OCI-LY7 (cell line): Measurements from ENCODE around the gene TARM1. TPM values are rescaled to one million over a fixed set of nuclear protein-coding genes. Genes with fewer than 3 reads are reported as not detected.

Experiments
- BruUV-seq: library from RNA; stranded (reverse); fragments of 400-500 nt; replicated peaks from 2 replicates; lab custom pipeline; 2021; lab: Mats Ljungman, UMichigan
- CTCF ChIA-PET: fragments of 300-600 bp; sonication (Branson Sonifier 250); formaldehyde crosslinking; loops from one replicate; lab custom pipeline; 2022; ENCODE audit warnings: antibody characterized with exemption; ENCODE audit not compliant: unreplicated experiment; lab: Charles Lee
- POLR2A ChIA-PET: fragments of 300-600 bp; sonication (Branson Sonifier 250); formaldehyde crosslinking; loops from one replicate; lab custom pipeline; 2022; ENCODE audit warnings: antibody characterized with exemption; lab: Charles Lee
- DNase-seq: peaks from one replicate; pipeline ENCODE4 v3.0.0-alpha.2; 2015; ENCODE audit warnings: low spot score
- H2AFZ ChIP-seq: fragments of 200-600 bp; sonication (generic), shearing (Covaris generic); 2 replicates; pipeline ENCODE4 v1.6.1; 2014; ENCODE audit warnings: mild to moderate bottlenecking, antibody characterized with exemption, low read length, moderate library complexity
- H3K27ac ChIP-seq: fragments of 200-600 bp; sonication (generic); 2 replicates; pipeline ENCODE4 v1.5.1; 2014; ENCODE audit warnings: mixed run types, low read depth, mild to moderate bottlenecking, moderate library complexity, low read length, inconsistent platforms; ENCODE audit not compliant: poor library complexity, severe bottlenecking
- H3K36me3 ChIP-seq: fragments of 200-600 bp; sonication (generic); 2 replicates; pipeline ENCODE4 v1.6.1; 2014; ENCODE audit warnings: mild to moderate bottlenecking, antibody characterized with exemption, low read length, moderate library complexity, mixed read lengths; ENCODE audit not compliant: insufficient read depth
- H3K4me1 ChIP-seq: fragments of 200-600 bp; sonication (generic); 2 replicates; pipeline ENCODE4 v1.5.1; 2014; ENCODE audit warnings: mild to moderate bottlenecking, low read length; ENCODE audit not compliant: insufficient read depth, poor library complexity, severe bottlenecking
- H3K4me2 ChIP-seq: fragments of 200-600 bp; sonication (generic); 2 replicates; pipeline ENCODE4 v1.6.1; 2014; ENCODE audit warnings: mild to moderate bottlenecking, low read length
- H3K4me3 ChIP-seq: fragments of 200-600 bp; sonication (generic); 2 replicates; pipeline ENCODE4 v1.5.1; 2014; ENCODE audit warnings: mild to moderate bottlenecking, low read depth, low read length; ENCODE audit not compliant: poor library complexity, severe bottlenecking
- H3K79me2 ChIP-seq: fragments of 200-600 bp; sonication (generic); 2 replicates; pipeline ENCODE4 v1.6.1; 2016; ENCODE audit warnings: low read depth, mild to moderate bottlenecking, low read length, moderate library complexity, mixed read lengths; ENCODE audit not compliant: insufficient read depth
- H3K9me2 ChIP-seq: fragments of 200-600 bp; sonication (generic); 2 replicates; pipeline ENCODE4 v1.6.1; 2016; ENCODE audit warnings: mild to moderate bottlenecking, low read length, mixed read lengths; ENCODE audit not compliant: insufficient read depth
- H3K9me3 ChIP-seq: fragments of 200-600 bp; sonication (generic); 2 replicates; pipeline ENCODE4 v1.6.1; 2014; ENCODE audit warnings: mild to moderate bottlenecking, mixed run types, low read length, mixed read lengths
- H4K20me1 ChIP-seq: fragments of 200-600 bp; sonication (generic); 2 replicates; pipeline ENCODE4 v1.6.1; 2014; ENCODE audit warnings: mild to moderate bottlenecking, antibody characterized with exemption, low read length, moderate library complexity, mixed read lengths; ENCODE audit not compliant: insufficient read depth
- CTCF ChIP-seq: fragments of 200-600 bp; sonication (generic); conservative IDR thresholded peaks from 2 replicates; pipeline ENCODE4 v1.5.1; 2014; ENCODE audit warnings: mild to moderate bottlenecking, antibody characterized with exemption, low read length, moderate library complexity, mixed read lengths
- EZH2phosphoT487 ChIP-seq: fragments of 200-600 bp; sonication (generic); IDR thresholded peaks from 2 replicates; pipeline ENCODE4 v1.6.1; 2018; ENCODE audit warnings: low read depth, borderline replicate concordance, mild to moderate bottlenecking, mixed run types, antibody characterized with exemption, low read length, moderate library complexity, mixed read lengths
- intact Hi-C: fragments of 100-400 bp; cut with micrococcal nuclease; formaldehyde crosslinking; loops from one replicate; pipeline ENCODE4 v1.10.0; 2022; ENCODE audit not compliant: unreplicated experiment
- total RNA-seq, 2 experiments: library from RNA; depleted of rRNA in 1 of 2; stranded (reverse); fragments of >200 nt in 1 of 2; shearing (Covaris generic) in 1 of 2; gene quantifications; 2 replicates each; pipeline ENCODE4 v1.2.3, GENCODE V29; 2014 to 2022

TARM1 gene
- total RNA-seq, 2 experiments from 2014 or later: not detected

- H3K36me3 ChIP-seq: peaks cover 82% of the 10 kb centered on the region
- H3K4me3 ChIP-seq: no peak overlapping the region
- no peak overlapping the region for H3K27ac ChIP-seq
- no peaks in the 10 kb centered on the region for H3K9me3 ChIP-seq
- intact Hi-C loops: no loop called here
- H3K9me2 ChIP-seq: no peaks in the 10 kb centered on the region
- TF ChIP-seq CTCF: no peak
- no peak for TF ChIP-seq EZH2phosphoT487
- H3K4me1 ChIP-seq: peaks cover 7% of the 10 kb centered on the region
- H2AFZ ChIP-seq: no peak overlapping the region
- ChIA-PET CTCF (no interaction called here), POLR2A (no interaction called here)
- no TSS peak for BruUV-seq
- no peak overlapping the region for H3K4me2 ChIP-seq
- no peak for DNase-seq
- H3K79me2 ChIP-seq: peaks cover 17% of the 10 kb centered on the region
- 0 out of 2 replicates have a peak, but pooled peaks cover 5% of the 10 kb centered on the region for H4K20me1 ChIP-seq
Measured at GRCh38 chr19:54109651-54110050, 28.5 kb upstream of the TARM1 start.

DNA sequence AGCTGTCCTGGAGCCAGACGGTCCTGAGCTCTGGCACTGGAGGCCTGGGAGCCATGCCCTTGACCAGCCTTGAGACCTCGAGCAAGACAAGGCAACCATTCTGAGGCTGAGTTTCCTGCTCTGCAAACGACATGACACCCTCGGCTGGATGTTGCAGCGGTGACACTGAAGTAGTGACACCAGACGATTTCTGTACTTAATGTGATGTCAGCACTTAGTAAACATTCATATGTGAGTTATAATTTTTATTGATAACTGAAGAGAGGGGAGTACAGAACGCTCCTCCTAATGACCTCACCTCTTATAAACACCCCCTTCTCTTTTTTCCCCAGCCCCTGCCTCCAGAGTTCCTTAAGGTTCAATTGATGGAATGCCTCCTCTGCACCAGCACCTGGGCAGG is 27.3 kb upstream of the TARM1 start:
- Histone ChIP-seq H3K9me3 (no peaks in the 10 kb centered on the region), H4K20me1 (no peaks in the 10 kb centered on the region), H2AFZ (no peak overlapping the region), H3K4me2 (no peak overlapping the region), H3K36me3 (peaks cover 78% of the 10 kb centered on the region), H3K79me2 (peaks cover 20% of the 10 kb centered on the region; the same call in 1 of the 2 replicates), H3K4me1 (peaks cover 5% of the 10 kb centered on the region), H3K9me2 (no peaks in the 10 kb centered on the region), H3K27ac (no peak overlapping the region), H3K4me3 (no peak overlapping the region)
- DNase-seq: no peak
- BruUV-seq: no TSS peak
- no peak for TF ChIP-seq EZH2phosphoT487
- TF ChIP-seq CTCF: no peak
- CTCF ChIA-PET: no interaction called here
- POLR2A ChIA-PET: no interaction called here
- intact Hi-C loops: no loop called here

- Histone ChIP-seq H4K20me1 (no peaks in the 10 kb centered on the region), H3K4me3 (no peak overlapping the region), H3K79me2 (peaks cover 25% of the 10 kb centered on the region; the same call in 1 of the 2 replicates), H3K4me1 (peaks cover 7% of the 10 kb centered on the region), H3K9me2 (no peaks in the 10 kb centered on the region), H2AFZ (no peak overlapping the region), H3K36me3 (peaks cover 73% of the 10 kb centered on the region), H3K9me3 (no peaks in the 10 kb centered on the region), H3K4me2 (no peak overlapping the region), H3K27ac (no peak overlapping the region)
- ChIA-PET POLR2A (no interaction called here), CTCF (no interaction called here)
- TF ChIP-seq CTCF (no peak), EZH2phosphoT487 (no peak)
- intact Hi-C loops: no loop called here
- DNase-seq: no peak
- no TSS peak for BruUV-seq
Measured at GRCh38 chr19:54107876-54108490, 26.8 kb upstream of the TARM1 start.
